Measurements from ENCODE around the gene CSF3R.
A peak's percentile ranks its signal among the peaks of the same experiment; 100 is the strongest.

Gene CSF3R

DNA sequence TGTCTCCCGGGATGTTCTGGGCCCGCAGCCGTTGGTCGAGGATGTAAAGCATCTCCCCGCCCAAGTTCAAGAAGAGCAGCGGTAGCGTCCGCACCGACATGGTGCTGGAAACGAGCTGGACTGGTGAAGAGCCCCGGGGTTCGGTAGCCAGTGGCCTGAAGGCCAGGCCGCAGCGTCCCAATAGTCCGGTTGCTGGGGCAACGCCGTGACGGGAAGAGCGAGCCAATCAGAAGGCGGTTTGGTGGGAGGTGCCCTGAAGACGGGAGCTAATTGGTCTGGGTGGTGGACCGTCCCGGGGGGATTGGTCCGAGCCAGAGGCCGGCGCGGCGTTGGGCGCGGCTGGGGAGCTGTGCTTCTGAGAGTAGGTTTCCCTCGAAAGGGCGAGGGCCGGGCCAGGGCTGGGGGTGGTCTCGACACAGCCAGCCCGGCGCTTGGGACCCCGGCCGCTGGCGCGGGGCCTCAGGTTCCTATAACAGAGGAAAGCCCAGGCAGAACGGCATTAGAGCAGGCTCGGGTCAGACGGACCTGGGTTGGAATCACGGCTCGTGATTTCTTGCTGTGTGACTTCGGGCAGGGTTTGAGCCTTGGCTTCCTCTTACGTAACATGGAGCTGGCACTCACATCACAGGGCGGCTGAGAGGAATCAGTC is 32.3 kb downstream of the CSF3R start, which contains the start of gene OSCP1:
Gene OSCP1 (minus strand): TSS at position 182 of the 649 bp plus-strand sequence. CDS start 82 bp downstream, at position 100.
- CTCF ChIA-PET = interaction anchor here (0.6 kb wide), 1 partner anchor 85 kb away, joined by 3 read pairs; no protein-coding TSS in a partner anchor
- Mint-ChIP-seq H3K9me3 (no peaks in the 10 kb centered on the region), H3K4me1 (peaks cover 36% of the 10 kb centered on the region), H3K4me3 (peak within 1 kb of the TSS; percentile 89), H3K36me3 (peaks cover 19% of the 10 kb centered on the region), H3K27me3 (peaks cover 5% of the 10 kb centered on the region), H3K27ac (peak within 1 kb of the TSS; percentile 92)
- peak; percentile 92 for DNase-seq

DNA sequence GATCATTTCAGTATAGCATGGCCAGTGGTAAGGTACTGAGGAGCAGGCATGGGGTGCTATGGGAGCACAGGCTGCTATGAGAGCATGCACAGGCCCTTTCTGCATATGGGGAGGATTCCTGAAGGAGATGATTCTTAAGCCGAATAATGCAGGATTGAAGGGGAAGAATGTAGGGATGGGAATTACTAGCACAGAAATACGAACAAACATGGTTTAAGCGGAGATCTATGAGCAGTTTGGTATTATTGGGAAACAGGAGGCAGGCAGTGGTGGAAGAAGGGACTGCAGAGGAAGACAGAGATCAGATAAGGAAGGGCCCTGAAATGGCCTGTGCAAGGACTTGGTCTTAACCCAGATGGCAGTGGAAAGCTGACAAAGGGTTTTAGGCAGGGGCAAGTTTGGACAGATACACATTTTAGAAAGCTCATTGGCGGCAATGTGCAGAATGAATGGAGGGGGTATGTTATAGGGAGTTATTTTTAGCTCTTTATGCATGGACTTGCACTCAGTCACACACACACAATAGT is 34.1 kb downstream of the CSF3R start:
- H3K27me3 Mint-ChIP-seq = peaks cover 5% of the 10 kb centered on the region
- H3K9me3 Mint-ChIP-seq = no peaks in the 10 kb centered on the region
- no peak overlapping the region for H3K4me3 Mint-ChIP-seq
- peaks cover 27% of the 10 kb centered on the region for H3K4me1 Mint-ChIP-seq
- no peak for DNase-seq
- H3K36me3 Mint-ChIP-seq = peaks cover 5% of the 10 kb centered on the region
- no peak overlapping the region for H3K27ac Mint-ChIP-seq
- CTCF ChIA-PET = interaction anchor here (1.2 kb wide), 1 partner anchor 106 kb away, joined by 4 read pairs; no protein-coding TSS in a partner anchor

- peaks cover 4% of the 10 kb centered on the region for H3K36me3 Mint-ChIP-seq
- H3K4me3 Mint-ChIP-seq = no peak overlapping the region
- no peaks in the 10 kb centered on the region for H3K9me3 Mint-ChIP-seq
- H3K4me1 Mint-ChIP-seq = peaks cover 25% of the 10 kb centered on the region
- CTCF ChIA-PET = interaction anchor here (0.9 to 2.3 kb wide), 5 partner anchors 8 to 105 kb away, joined by 3 to 8 read pairs (median 4); no protein-coding TSS in a partner anchor
- no peak overlapping the region for H3K27ac Mint-ChIP-seq
- DNase-seq = no peak
- peaks cover 5% of the 10 kb centered on the region for H3K27me3 Mint-ChIP-seq
Measured at GRCh38 chr1:36447450-36447849, 35.3 kb downstream of the CSF3R start.

DNA sequence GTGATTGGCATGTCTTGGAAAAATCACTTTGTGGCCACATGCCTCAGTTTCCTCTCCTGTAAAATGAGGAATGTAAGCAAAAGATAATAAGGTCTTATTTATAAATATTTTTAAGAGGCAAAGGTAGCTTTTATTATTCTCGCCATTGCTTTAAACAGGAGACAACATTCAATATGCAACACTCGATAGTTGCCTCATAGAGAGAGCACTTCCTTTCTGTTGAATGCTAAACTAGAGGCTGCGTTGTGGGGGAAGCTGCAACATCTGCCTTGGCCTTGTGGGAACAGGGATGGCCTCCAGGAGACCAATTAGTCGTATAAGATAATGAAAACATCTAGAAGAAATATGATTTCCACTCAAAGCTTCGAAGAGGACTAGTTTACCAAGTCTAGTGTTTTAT is 36.0 kb downstream of the CSF3R start:
- Mint-ChIP-seq H3K27me3 (peaks cover 5% of the 10 kb centered on the region), H3K36me3 (peaks cover 2% of the 10 kb centered on the region), H3K27ac (no peak overlapping the region), H3K9me3 (no peaks in the 10 kb centered on the region), H3K4me1 (peaks cover 23% of the 10 kb centered on the region), H3K4me3 (no peak overlapping the region)
- CTCF ChIA-PET = interaction anchor here (0.9 to 2.3 kb wide), 4 partner anchors 9 to 69 kb away, joined by 3 to 8 read pairs (median 4); no protein-coding TSS in a partner anchor
- no peak for DNase-seq

- H3K27ac Mint-ChIP-seq = no peak overlapping the region
- peaks cover 2% of the 10 kb centered on the region for H3K36me3 Mint-ChIP-seq
- CTCF ChIA-PET = interaction anchor here (0.7 to 2.3 kb wide), 5 partner anchors 9 to 203 kb away, joined by 3 to 8 read pairs (median 3); no protein-coding TSS in a partner anchor
- H3K27me3 Mint-ChIP-seq = peaks cover 5% of the 10 kb centered on the region
- H3K4me3 Mint-ChIP-seq = no peak overlapping the region
- peak; percentile 57 for DNase-seq
- H3K9me3 Mint-ChIP-seq = no peaks in the 10 kb centered on the region
- peaks cover 18% of the 10 kb centered on the region for H3K4me1 Mint-ChIP-seq
Measured at GRCh38 chr1:36446271-36446670, 36.4 kb downstream of the CSF3R start.

DNA sequence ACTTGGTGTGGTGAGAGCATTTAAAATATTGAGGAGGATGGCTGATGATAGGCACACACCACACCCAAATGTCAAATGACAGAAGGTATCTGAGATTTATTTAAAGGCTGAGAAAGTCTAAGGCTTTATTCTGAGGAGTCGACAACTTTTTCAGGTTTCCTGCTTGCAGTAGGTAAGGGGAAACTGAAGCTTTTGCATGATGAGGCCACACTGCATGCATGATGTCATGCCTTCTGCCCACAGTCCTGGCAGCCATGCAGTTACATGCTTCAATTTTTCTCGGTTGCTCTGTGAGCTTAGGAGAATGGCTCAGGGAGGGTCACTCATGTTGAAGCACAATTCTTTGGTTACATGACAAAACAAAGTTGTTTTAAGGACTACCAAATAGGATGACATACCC is 39.4 kb downstream of the CSF3R start:
- H3K4me3 Mint-ChIP-seq = no peak overlapping the region
- peaks cover 7% of the 10 kb centered on the region for H3K4me1 Mint-ChIP-seq
- peaks cover 9% of the 10 kb centered on the region for H3K27me3 Mint-ChIP-seq
- H3K9me3 Mint-ChIP-seq = no peaks in the 10 kb centered on the region
- DNase-seq = no peak
- H3K36me3 Mint-ChIP-seq = no peaks in the 10 kb centered on the region
- no peak overlapping the region for H3K27ac Mint-ChIP-seq
- CTCF ChIA-PET = no interaction called here

GRCh38 chr1:36442337-36442736 is 40.4 kb downstream of the CSF3R start:
- Mint-ChIP-seq H3K27ac (no peak overlapping the region), H3K27me3 (peaks cover 9% of the 10 kb centered on the region), H3K9me3 (no peaks in the 10 kb centered on the region), H3K36me3 (no peaks in the 10 kb centered on the region), H3K4me3 (no peak overlapping the region), H3K4me1 (peaks cover 7% of the 10 kb centered on the region)
- no peak for DNase-seq
- CTCF ChIA-PET = no interaction called here

GRCh38 chr1:36440646-36441045 is 42.1 kb downstream of the CSF3R start:
- Mint-ChIP-seq H3K36me3 (no peaks in the 10 kb centered on the region), H3K9me3 (no peaks in the 10 kb centered on the region), H3K4me3 (no peak overlapping the region), H3K27me3 (peaks cover 9% of the 10 kb centered on the region), H3K27ac (peak overlapping the region; percentile 5), H3K4me1 (no peaks in the 10 kb centered on the region)
- CTCF ChIA-PET = no interaction called here
- DNase-seq = no peak

DNA sequence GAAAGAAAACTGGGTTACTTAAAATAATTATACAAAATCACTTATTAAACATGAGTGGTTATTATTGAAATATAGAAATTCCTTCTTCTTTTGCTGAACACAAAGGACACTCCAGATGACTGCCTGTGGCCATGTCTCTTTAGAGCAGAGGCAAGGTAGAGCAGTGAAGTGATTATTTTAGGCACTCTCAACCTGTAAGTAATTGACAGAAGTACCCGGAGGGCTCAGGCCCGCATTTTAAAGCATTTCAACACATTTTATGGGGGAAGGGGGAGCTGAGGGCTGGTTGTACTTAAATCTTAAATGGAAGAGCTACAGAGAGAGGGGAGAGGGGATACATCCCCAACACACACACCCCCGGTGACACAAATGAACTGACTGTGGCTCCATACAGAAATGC is 42.7 kb downstream of the CSF3R start:
- DNase-seq = no peak
- no peaks in the 10 kb centered on the region for H3K9me3 Mint-ChIP-seq
- CTCF ChIA-PET = no interaction called here
- no peak overlapping the region for H3K4me3 Mint-ChIP-seq
- H3K36me3 Mint-ChIP-seq = no peaks in the 10 kb centered on the region
- no peak overlapping the region for H3K27ac Mint-ChIP-seq
- no peaks in the 10 kb centered on the region for H3K4me1 Mint-ChIP-seq
- peaks cover 9% of the 10 kb centered on the region for H3K27me3 Mint-ChIP-seq

- Mint-ChIP-seq H3K27ac (no peak overlapping the region), H3K4me3 (no peak overlapping the region), H3K27me3 (peaks cover 9% of the 10 kb centered on the region), H3K36me3 (no peaks in the 10 kb centered on the region), H3K9me3 (no peaks in the 10 kb centered on the region), H3K4me1 (no peaks in the 10 kb centered on the region)
- no peak for DNase-seq
- CTCF ChIA-PET = no interaction called here
Measured at GRCh38 chr1:36438715-36439114, 44.0 kb downstream of the CSF3R start.

DNA sequence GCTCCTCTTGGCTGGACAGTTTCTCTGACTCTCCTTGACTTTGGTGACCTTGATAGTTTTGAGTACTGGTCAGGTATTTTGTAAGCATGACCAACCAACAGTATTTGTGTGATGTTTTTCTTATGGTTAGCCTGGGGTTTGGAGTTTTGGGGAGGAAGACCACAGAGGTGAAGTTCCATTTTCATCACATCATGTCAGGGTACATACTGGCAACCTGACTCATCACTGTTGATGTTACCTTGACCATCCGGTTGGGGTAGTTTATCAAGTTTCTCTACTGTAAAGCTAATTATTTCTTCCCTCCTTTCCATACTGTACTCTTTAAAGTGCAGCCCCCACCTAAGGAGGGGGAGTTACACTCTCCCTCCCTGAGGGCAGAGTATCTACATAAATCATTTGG is 45.9 kb downstream of the CSF3R start:
- no peak overlapping the region for H3K27ac Mint-ChIP-seq
- CTCF ChIA-PET = no interaction called here

GRCh38 chr1:36433102-36433501 is 49.6 kb downstream of the CSF3R start:
- Mint-ChIP-seq H3K27ac (no peak overlapping the region), H3K4me3 (no peak overlapping the region), H3K4me1 (no peaks in the 10 kb centered on the region), H3K27me3 (peaks cover 4% of the 10 kb centered on the region), H3K36me3 (no peaks in the 10 kb centered on the region), H3K9me3 (no peaks in the 10 kb centered on the region)
- CTCF ChIA-PET = no interaction called here
- no peak for DNase-seq

More for the DNA sequence above, 45.9 kb downstream of the CSF3R start:
- H3K4me3 Mint-ChIP-seq = no peak overlapping the region
- H3K4me1 Mint-ChIP-seq = no peaks in the 10 kb centered on the region
- H3K9me3 Mint-ChIP-seq = no peaks in the 10 kb centered on the region
- peaks cover 9% of the 10 kb centered on the region for H3K27me3 Mint-ChIP-seq
- no peak for DNase-seq
- H3K36me3 Mint-ChIP-seq = no peaks in the 10 kb centered on the region

DNA sequence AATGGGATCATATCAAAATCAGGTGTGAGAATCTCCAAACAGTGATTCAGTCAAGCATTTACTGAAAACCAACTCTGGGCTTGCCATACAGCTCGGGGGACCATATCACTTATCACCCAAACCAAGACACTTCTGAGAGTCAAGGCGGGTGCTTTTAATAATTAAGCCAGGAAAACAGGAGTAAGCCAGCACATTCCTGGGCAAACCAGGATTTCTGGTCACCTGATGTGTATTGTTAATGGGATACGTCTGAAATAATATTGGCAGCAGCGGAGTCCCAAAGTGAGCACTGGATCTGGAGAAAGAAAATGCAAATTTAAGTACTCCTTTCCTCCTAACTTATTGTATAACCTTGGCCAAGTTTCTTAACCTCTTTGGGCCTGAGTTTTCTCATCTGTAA is 50.1 kb downstream of the CSF3R start:
- DNase-seq = no peak
- no peak overlapping the region for H3K27ac Mint-ChIP-seq
- CTCF ChIA-PET = no interaction called here
- H3K36me3 Mint-ChIP-seq = no peaks in the 10 kb centered on the region
- H3K4me3 Mint-ChIP-seq = no peak overlapping the region
- no peaks in the 10 kb centered on the region for H3K9me3 Mint-ChIP-seq
- no peaks in the 10 kb centered on the region for H3K4me1 Mint-ChIP-seq
- H3K27me3 Mint-ChIP-seq = peaks cover 4% of the 10 kb centered on the region

DNA sequence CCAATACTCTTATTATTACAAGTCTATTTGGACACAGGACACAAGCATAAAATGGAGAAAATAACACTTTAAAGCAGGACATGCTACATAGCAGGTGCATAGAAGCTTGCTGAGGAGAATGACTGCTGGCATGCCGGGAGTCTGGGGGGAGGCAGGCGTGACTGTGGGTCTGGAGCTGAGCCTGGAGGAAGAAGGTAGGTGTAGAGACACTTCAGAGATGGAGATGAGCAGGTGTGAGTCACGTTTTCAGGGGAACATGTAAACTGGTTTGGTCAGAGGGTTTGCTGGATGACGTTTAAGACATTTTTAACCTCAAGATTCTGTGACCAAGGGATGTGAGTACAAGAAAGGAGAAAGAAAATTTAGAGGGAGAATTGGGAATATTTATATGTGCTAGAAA is 56.9 kb downstream of the CSF3R start:
- H3K27me3 Mint-ChIP-seq = peaks cover 4% of the 10 kb centered on the region
- H3K27ac Mint-ChIP-seq = no peak overlapping the region
- peaks cover 6% of the 10 kb centered on the region for H3K4me1 Mint-ChIP-seq
- no peaks in the 10 kb centered on the region for H3K36me3 Mint-ChIP-seq
- no peak for DNase-seq
- CTCF ChIA-PET = interaction anchor here (5.8 kb wide), 1 partner anchor 83 kb away, joined by 51 read pairs; no protein-coding TSS in a partner anchor
- H3K4me3 Mint-ChIP-seq = no peak overlapping the region
- H3K9me3 Mint-ChIP-seq = no peaks in the 10 kb centered on the region

- Mint-ChIP-seq H3K4me3 (no peak overlapping the region), H3K36me3 (no peaks in the 10 kb centered on the region), H3K9me3 (no peaks in the 10 kb centered on the region), H3K4me1 (peaks cover 18% of the 10 kb centered on the region), H3K27ac (no peak overlapping the region), H3K27me3 (peaks cover 4% of the 10 kb centered on the region)
- DNase-seq = no peak
- CTCF ChIA-PET = interaction anchor here (0.9 to 5.8 kb wide), 11 partner anchors 9 to 322 kb away, joined by 3 to 51 read pairs (median 5); partner anchors contain the start of gene SH3D21
Measured at GRCh38 chr1:36421649-36422048, 61.1 kb downstream of the CSF3R start.

All from activated naive CD4-positive, alpha-beta T cell treated with anti-CD3 and anti-CD28 coated beads, Interleukin-2, amount 10 ng/mL, durations not matched to agents 7 days and 5 days (primary cell).